Nephron progenitor cell (in vitro differentiated cells): ENCODE results near the gene LMLN.
"Not testable (repeated sequence)": the region's sequence is repeated elsewhere in the genome, so short reads cannot be mapped to it uniquely, and the experiment has no call there.

Source experiments
- DNase-seq: peaks from one replicate; pipeline ENCODE4 v3.0.0; 2021
- H3K27ac Mint-ChIP-seq: 2 replicates; pipeline ENCODE4 v1.8.0; 2021; ENCODE audit warnings: mild to moderate bottlenecking, moderate library complexity, mixed read lengths
- H3K27me3 Mint-ChIP-seq: 2 replicates; pipeline ENCODE4 v1.8.0; 2021; ENCODE audit warnings: mild to moderate bottlenecking, low read depth, mixed read lengths; ENCODE audit not compliant: poor library complexity
- H3K36me3 Mint-ChIP-seq: 2 replicates; pipeline ENCODE4 v1.8.0; 2021; ENCODE audit warnings: low read depth, mixed read lengths
- H3K4me1 Mint-ChIP-seq: 2 replicates; pipeline ENCODE4 v1.8.0; 2021; ENCODE audit warnings: mixed read lengths
- H3K4me3 Mint-ChIP-seq: 2 replicates; pipeline ENCODE4 v1.8.0; 2021; ENCODE audit warnings: mild to moderate bottlenecking, moderate library complexity, mixed read lengths
- H3K9me3 Mint-ChIP-seq: 2 replicates; pipeline ENCODE4 v1.8.0; 2021; ENCODE audit warnings: mild to moderate bottlenecking, moderate library complexity, mixed read lengths
- CTCF ChIP-seq: fragments of 200-600 bp; sonication (generic); IDR thresholded peaks from 2 replicates; pipeline ENCODE4 v1.5.0; 2021; ENCODE audit warnings: antibody characterized with exemption

The LMLN gene

GRCh38 chr3:198032039-198032936, 72.3 kb downstream of the LMLN start:
- Mint-ChIP-seq H3K9me3 (no peaks in the 10 kb centered on the region), H3K27me3 (peaks cover 2% of the 10 kb centered on the region), H3K4me1 (peaks cover 53% of the 10 kb centered on the region), H3K27ac (peak overlapping the region; percentile 57), H3K36me3 (peaks cover 9% of the 10 kb centered on the region), H3K4me3 (no peak overlapping the region)
- no peak for DNase-seq
- TF ChIP-seq CTCF: no peak

DNA sequence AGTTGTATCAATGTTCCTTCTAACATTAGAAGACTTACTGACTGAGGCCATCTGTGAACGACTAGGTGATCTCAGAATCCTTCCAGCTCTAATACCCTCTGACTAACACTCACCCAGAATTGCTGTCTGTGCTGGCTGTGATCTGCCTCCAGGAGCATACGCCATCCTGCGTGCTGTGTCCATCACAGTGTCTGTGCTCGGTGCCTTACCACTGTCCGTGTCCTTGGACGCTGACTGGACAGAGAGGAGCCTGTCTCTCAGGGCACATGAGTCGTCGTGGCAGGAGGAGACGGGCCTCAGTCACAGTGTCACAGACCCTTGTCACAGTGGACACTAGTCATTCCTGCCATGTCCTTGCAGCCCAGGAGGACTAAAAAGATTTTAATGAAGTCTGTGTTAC, 83.1 kb downstream of the LMLN start:
- peaks cover 8% of the 10 kb centered on the region for H3K27me3 Mint-ChIP-seq
- H3K4me1 Mint-ChIP-seq: no peaks in the 10 kb centered on the region
- TF ChIP-seq CTCF: no peak
- H3K4me3 Mint-ChIP-seq: no peak overlapping the region
- H3K9me3 Mint-ChIP-seq: no peaks in the 10 kb centered on the region
- no peak for DNase-seq
- no peak overlapping the region for H3K27ac Mint-ChIP-seq
- peaks cover 24% of the 10 kb centered on the region for H3K36me3 Mint-ChIP-seq

GRCh38 chr3:198046120-198046857, 86.3 kb downstream of the LMLN start:
- H3K4me3 Mint-ChIP-seq: no peak overlapping the region
- H3K36me3 Mint-ChIP-seq: peaks cover 2% of the 10 kb centered on the region
- H3K4me1 Mint-ChIP-seq: no peaks in the 10 kb centered on the region
- H3K27me3 Mint-ChIP-seq: peaks cover 5% of the 10 kb centered on the region
- H3K27ac Mint-ChIP-seq: no peak overlapping the region
- H3K9me3 Mint-ChIP-seq: peaks cover 8% of the 10 kb centered on the region
- DNase-seq: no peak
- TF ChIP-seq CTCF: no peak

GRCh38 chr3:198048445-198048844, 88.4 kb downstream of the LMLN start:
- Mint-ChIP-seq H3K36me3 (peaks cover 12% of the 10 kb centered on the region), H3K4me1 (no peaks in the 10 kb centered on the region), H3K27ac (no peak overlapping the region), H3K27me3 (peaks cover 5% of the 10 kb centered on the region), H3K9me3 (peaks cover 23% of the 10 kb centered on the region), H3K4me3 (no peak overlapping the region)
- no peak for TF ChIP-seq CTCF
- no peak for DNase-seq

GRCh38 chr3:198051836-198052235, 91.8 kb downstream of the LMLN start:
- no peaks in the 10 kb centered on the region for H3K4me1 Mint-ChIP-seq
- no peak overlapping the region for H3K27ac Mint-ChIP-seq
- DNase-seq: no peak
- H3K4me3 Mint-ChIP-seq: no peak overlapping the region
- peaks cover 33% of the 10 kb centered on the region for H3K9me3 Mint-ChIP-seq
- TF ChIP-seq CTCF: no peak
- peaks cover 3% of the 10 kb centered on the region for H3K27me3 Mint-ChIP-seq
- peaks cover 12% of the 10 kb centered on the region for H3K36me3 Mint-ChIP-seq

GRCh38 chr3:198053462-198053861, 93.4 kb downstream of the LMLN start:
- not testable (repeated sequence) for H3K4me1 Mint-ChIP-seq, H3K27ac Mint-ChIP-seq, H3K27me3 Mint-ChIP-seq, H3K4me3 Mint-ChIP-seq, DNase-seq
- peaks cover 37% of the 10 kb centered on the region for H3K9me3 Mint-ChIP-seq
- H3K36me3 Mint-ChIP-seq: peaks cover 12% of the 10 kb centered on the region
